ENCODE data around the gene SH2D3A. TPM values are rescaled to one million over a fixed set of nuclear protein-coding genes. Genes with fewer than 3 reads are reported as not detected.

Gene SH2D3A
- total RNA-seq, 4 donors from 2014 or later = 14.1 to 27.4 (median 20.7) TPM

GRCh38 chr19:6790194-6791128 is 23.2 kb upstream of the SH2D3A start:
- intact Hi-C loops (cut with DNase I) = no loop called here
- Histone ChIP-seq H3K4me3 (replicated peaks in 1 of 3) (no peak overlapping the region), H3K9me3 (no peaks in the 10 kb centered on the region), H3K27ac (no peak overlapping the region), H3K27me3 (no peaks in the 10 kb centered on the region), H3K36me3 (no peaks in the 10 kb centered on the region), H3K4me1 (no peaks in the 10 kb centered on the region)
- 62 to 64% methylated on average over 5 of the region's 5 CpGs for WGBS, 2 donors
- DNase-seq = no peak
- TF ChIP-seq POLR2A (IDR thresholded peaks at IDR 0.05) = no peak
- no peak for TF ChIP-seq CTCF (IDR thresholded peaks at IDR 0.05)

GRCh38 chr19:6788896-6789295 is 21.7 kb upstream of the SH2D3A start:
- H3K36me3 ChIP-seq = no peaks in the 10 kb centered on the region
- no peak overlapping the region for H3K4me3 ChIP-seq (replicated peaks in 1 of 3)
- no peak overlapping the region for H3K27ac ChIP-seq
- 58 to 67% methylated on average over 4 of the region's 4 CpGs for WGBS, 2 donors
- no peaks in the 10 kb centered on the region for H3K27me3 ChIP-seq
- TF ChIP-seq CTCF (IDR thresholded peaks at IDR 0.05) = no peak
- TF ChIP-seq POLR2A (IDR thresholded peaks at IDR 0.05) = no peak
- no peaks in the 10 kb centered on the region for H3K4me1 ChIP-seq
- no peaks in the 10 kb centered on the region for H3K9me3 ChIP-seq
- no peak for DNase-seq
- intact Hi-C loops (cut with DNase I) = no loop called here

GRCh38 chr19:6787393-6787792 is 20.2 kb upstream of the SH2D3A start:
- no peak overlapping the region for H3K4me3 ChIP-seq (replicated peaks in 1 of 3)
- no peaks in the 10 kb centered on the region for H3K36me3 ChIP-seq
- H3K9me3 ChIP-seq = no peaks in the 10 kb centered on the region
- DNase-seq = no peak
- H3K27ac ChIP-seq = no peak overlapping the region
- H3K4me1 ChIP-seq = no peaks in the 10 kb centered on the region
- H3K27me3 ChIP-seq = no peaks in the 10 kb centered on the region
- 96 to 98% methylated on average over 4 of the region's 4 CpGs for WGBS, 2 donors
- intact Hi-C loops (cut with DNase I) = no loop called here
- TF ChIP-seq POLR2A (IDR thresholded peaks at IDR 0.05) (no peak), CTCF (IDR thresholded peaks at IDR 0.05) (no peak)

- TF ChIP-seq CTCF (IDR thresholded peaks at IDR 0.05) (no peak), POLR2A (IDR thresholded peaks at IDR 0.05) (no peak)
- 74 to 86% methylated on average over 4 of the region's 4 CpGs for WGBS, 2 donors
- H3K27me3 ChIP-seq = no peaks in the 10 kb centered on the region
- no peaks in the 10 kb centered on the region for H3K36me3 ChIP-seq
- H3K4me1 ChIP-seq = no peaks in the 10 kb centered on the region
- no peak for DNase-seq
- H3K9me3 ChIP-seq = no peaks in the 10 kb centered on the region
- intact Hi-C loops (cut with DNase I) = loop anchor here (10.0 kb wide), 1 partner anchor 144 kb away; no protein-coding TSS in a partner anchor
- H3K27ac ChIP-seq = no peak overlapping the region
- H3K4me3 ChIP-seq (replicated peaks in 1 of 3) = no peak overlapping the region
Observed at GRCh38 chr19:6779206-6779605, 12.0 kb upstream of the SH2D3A start.

GRCh38 chr19:6778386-6778785 is 11.2 kb upstream of the SH2D3A start:
- H3K9me3 ChIP-seq = no peaks in the 10 kb centered on the region
- H3K27ac ChIP-seq = no peak overlapping the region
- 72 to 79% methylated on average over 4 of the region's 4 CpGs for WGBS, 2 donors
- H3K27me3 ChIP-seq = no peaks in the 10 kb centered on the region
- intact Hi-C loops (cut with DNase I) = loop anchor here (10.0 kb wide), 1 partner anchor 144 kb away; no protein-coding TSS in a partner anchor
- TF ChIP-seq POLR2A (IDR thresholded peaks at IDR 0.05) = no peak
- TF ChIP-seq CTCF (IDR thresholded peaks at IDR 0.05) = no peak
- H3K4me3 ChIP-seq (replicated peaks in 1 of 3) = no peak overlapping the region
- no peaks in the 10 kb centered on the region for H3K36me3 ChIP-seq
- H3K4me1 ChIP-seq = no peaks in the 10 kb centered on the region
- DNase-seq = no peak

All from thyroid gland (tissue), 4 donors.